G401.6 (cell line): ENCODE measurements around the gene MRPL57.
"Not testable (repeated sequence)": the region's sequence is repeated elsewhere in the genome, so short reads cannot be mapped to it uniquely, and the experiment has no call there.

Experiments used
- FAIRE-seq: peaks from 2 replicates; lab custom pipeline; 2012; peaks lifted over from hg19 to GRCh38; lab: Jason Lieb, UNC

Gene MRPL57

GRCh38 chr13:21197606-21198225, 21.3 kb downstream of the MRPL57 start:
- not testable (repeated sequence) for FAIRE-seq

GRCh38 chr13:21198391-21198790, 21.9 kb downstream of the MRPL57 start:
- FAIRE-seq: not testable (repeated sequence)

DNA sequence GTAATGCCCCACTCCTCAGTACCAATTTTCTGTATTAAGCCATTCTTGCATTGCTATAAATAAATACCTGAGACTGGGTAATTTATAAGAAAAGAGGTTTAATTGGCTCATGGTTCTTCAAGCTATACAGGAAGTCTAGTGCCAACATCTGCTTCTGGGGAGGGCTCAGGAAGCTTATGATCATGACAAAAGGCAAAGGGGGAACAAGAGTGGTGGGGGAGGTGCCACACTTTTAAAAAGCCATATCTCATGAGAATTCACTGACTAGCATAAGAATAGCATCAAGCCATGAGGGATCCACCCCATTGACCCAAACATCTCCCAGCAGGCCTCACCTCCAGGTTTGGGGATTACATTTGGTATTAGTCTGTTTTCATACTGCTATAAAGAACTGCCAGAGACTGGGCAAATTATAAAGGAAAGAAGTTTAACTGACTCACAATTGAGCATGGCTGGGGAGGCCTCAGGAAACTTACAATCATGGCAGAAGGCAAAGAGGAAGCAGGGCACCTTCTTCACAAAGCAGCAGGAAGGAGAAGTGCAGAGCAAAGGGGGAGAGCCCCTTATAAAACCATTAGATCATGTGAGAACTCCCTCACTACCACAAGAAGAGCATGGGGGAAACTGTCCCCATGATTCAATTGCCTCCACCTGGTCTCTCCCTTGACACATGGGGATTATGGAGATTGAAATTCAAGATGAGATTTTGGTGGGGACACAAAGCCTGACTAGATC, 25.2 kb downstream of the MRPL57 start:
- FAIRE-seq: not testable (repeated sequence)

- FAIRE-seq: no peak
Observed at GRCh38 chr13:21202767-21203531, 26.5 kb downstream of the MRPL57 start.

DNA sequence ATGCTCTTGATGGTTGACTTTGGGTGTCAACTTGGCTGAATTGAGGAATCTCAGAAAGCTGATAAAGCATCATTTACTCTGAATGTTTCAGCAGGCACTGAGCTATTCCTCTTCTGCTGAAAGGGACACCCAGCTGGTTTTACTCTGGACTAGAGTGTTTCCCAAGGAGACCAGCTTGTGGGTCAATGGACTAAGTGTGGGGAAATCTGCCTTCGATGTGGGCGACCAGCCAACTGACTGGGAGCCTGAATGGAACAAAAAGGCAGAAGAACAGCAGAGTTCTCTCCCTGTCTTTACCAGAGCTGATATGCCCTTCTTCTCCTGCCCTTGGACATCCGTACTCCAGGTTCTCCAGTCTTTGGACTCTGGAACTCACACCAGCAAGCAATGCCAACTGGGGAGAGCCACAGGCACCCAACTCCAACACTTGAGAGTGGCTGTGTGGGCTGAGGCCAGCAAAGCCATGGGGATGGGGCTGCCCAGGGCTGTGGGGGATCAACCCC, 32.2 kb downstream of the MRPL57 start:
- no peak for FAIRE-seq

DNA sequence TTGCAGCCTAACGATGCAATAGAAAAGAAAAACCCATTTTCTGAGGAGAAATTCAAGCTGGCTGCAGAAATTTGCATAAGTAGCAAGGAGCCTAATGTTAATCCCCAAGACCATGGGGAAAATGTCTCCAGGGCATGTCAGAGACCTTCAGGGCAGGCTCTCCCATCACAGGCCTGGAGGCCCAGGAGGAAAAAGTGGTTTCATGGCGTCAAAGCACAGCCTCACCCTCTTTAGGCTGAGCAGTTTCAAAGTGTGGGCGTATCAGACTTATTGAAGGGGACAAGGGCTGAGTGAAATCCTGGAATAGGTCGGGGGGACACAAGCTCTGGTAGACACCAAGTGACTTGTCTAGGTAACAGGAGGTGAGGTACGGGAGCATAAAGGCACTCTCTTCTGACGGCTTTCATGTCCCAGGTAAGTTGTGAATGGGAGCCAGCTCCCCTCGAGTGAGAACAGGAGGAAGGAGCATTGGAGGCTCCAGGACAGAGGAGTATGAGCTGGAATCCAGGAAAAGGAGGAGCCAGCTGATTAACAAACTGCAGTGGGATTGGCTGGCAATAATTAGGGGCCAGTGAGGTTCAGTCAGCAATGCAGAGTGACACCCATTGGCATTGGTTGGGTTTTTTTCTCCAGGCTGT, 35.8 kb downstream of the MRPL57 start:
- no peak for FAIRE-seq

- not testable (repeated sequence) for FAIRE-seq
Observed at GRCh38 chr13:21215419-21215818, 39.0 kb downstream of the MRPL57 start.

- no peak for FAIRE-seq
Observed at GRCh38 chr13:21216332-21216731, 39.9 kb downstream of the MRPL57 start.

DNA sequence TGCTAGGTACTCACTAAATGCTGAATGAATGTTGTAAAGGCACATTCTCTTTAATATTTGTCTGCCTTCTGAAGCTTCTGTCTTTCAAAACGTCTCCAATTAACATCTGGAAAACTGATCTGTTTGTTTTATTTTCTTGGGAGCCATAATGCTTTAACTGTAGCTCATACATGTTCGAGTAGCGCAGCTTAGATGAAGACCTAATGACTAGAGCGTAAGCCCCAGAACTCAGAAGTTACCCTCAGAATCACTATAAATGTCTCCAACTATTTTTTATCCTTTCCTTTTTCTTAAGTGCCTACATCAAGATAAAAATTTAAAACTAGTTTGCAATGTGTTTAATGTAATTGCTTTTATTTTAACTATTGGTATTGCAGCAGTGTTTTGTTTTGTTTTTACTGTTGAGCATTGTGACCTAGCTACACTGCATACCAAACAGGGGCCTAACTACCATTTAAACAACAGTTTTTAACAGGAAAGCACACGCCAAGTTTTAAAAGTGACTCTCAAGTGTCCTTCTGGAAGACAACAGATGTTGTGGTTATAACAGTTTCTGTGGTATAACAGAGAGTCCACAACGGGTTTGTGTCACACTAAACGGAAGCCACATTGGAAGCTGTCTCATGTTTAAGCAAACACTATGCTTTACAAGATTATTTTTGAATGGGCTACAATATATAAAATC, 42.0 kb downstream of the MRPL57 start:
- no peak for FAIRE-seq

GRCh38 chr13:21219036-21219381, 42.6 kb downstream of the MRPL57 start:
- FAIRE-seq: no peak

DNA sequence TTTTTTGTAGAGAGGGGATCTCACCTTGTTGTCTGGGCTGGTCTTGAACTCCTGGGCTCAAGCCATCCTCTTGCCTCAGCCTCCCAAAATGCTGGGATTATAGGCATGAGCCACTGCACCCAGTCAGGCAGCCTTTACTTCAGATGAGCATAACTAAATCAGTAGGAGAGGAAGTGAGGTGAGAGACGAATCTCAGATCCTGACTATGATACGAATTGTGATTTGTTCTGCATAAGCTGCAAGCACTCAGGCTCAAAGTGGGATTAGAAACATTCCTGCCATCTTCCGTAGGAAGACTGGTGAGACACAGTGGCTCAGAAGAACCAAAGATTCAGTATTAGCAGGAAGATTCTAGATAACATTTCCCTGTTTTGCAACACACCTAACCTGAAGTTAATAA, 43.3 kb downstream of the MRPL57 start:
- not testable (repeated sequence) for FAIRE-seq

DNA sequence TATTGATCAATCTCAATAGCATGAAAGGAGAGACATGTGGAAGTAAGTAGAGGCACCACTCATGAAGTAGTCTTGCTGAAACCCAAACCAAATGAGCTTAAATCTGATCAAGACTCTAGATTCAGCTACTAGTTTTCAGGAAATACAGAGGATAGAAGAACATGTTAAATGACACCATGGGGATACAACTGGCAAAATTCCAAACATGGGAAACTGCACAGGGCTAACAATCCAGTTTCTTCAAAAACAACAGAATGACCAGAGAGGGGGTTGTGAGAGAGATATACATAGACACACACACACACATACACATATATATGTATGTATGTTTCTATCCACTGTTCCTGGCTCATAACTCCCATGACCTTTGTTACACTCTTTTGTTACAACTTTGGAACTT, 44.8 kb downstream of the MRPL57 start:
- no peak for FAIRE-seq

GRCh38 chr13:21225082-21225481, 48.6 kb downstream of the MRPL57 start:
- no peak for FAIRE-seq

GRCh38 chr13:21225841-21226581, 49.6 kb downstream of the MRPL57 start:
- no peak for FAIRE-seq

DNA sequence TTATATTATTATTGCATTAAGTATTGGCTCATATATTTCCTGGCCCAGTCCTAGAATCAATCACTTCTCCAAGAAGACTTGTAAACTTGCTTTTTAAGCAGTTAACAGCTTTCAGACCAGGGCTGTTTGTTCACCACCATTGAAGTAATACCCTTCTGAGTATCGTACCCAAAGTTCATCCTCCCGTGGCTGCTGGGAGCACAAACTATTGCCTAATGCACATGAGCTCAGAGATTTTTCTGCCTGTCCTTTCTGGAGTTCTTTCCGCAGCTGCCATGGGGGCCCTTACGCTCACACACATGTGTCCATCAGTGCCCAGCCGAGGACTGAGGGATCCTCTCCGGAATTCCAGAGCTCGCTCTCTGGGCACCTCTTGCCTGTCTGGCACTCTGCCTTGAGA, 51.5 kb downstream of the MRPL57 start:
- FAIRE-seq: no peak
